NCI-H460 (cell line): ENCODE data around the gene C19orf53. TPM values are rescaled to one million over a fixed set of nuclear protein-coding genes. Genes with fewer than 3 reads are reported as not detected.
A peak's percentile ranks its signal among the peaks of the same experiment; 100 is the strongest.

Experiments used
- DNase-seq: peaks from one replicate; pipeline ENCODE4 v3.0.0-alpha.2; 2016; ENCODE audit warnings: low read depth; ENCODE audit errors: extremely low read depth
- total RNA-seq: library from RNA; depleted of rRNA; stranded (reverse); fragments of >200 nt; shearing (Covaris generic); gene quantifications from 2 replicates; pipeline ENCODE4 v1.2.3, GENCODE V29; 2014

The C19orf53 gene
- total RNA-seq, 1 experiment from 2014 or later = 87.5 TPM

DNA sequence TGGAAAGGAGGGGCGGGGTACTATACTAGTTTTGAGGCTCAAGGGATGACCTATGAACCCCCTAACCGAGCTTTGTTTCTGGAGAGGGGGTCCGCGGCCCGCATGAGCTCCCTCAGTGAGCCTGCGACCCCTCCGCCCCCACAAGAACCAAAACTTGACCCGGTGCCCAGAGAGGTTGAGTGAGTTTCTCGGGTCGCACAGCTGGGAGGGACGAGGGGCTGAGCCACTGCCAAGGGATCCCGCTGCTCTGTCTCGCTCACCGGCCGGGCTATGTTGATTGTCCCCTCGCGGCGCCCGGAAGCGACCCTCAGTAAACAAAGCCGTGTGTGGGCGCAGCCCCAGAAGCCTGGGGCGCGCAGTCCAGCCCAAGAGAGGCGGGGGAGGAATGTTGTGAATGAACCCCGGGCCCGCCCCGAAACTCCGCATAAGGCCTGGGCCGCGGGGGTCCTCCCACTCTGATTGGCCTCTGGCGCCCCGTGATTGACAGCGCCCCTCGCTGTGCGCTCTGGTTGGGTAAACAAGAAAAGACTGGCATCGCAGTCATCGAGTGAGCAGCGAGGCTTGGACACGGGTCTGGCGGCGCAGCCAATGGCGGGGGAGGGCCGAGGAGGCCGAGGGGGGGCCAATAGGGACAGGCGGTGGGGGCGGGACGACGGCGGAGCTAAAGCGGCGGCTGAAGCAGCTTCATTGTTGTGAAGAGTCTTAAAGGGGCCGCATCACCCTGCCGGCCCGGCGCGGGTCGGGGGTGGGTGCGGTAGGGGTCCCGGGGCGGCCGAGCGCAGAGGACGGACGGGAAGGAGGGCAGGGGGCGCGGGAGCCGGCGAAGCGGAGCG is 20.7 kb downstream of the C19orf53 start, which contains the start of gene ZSWIM4:
TSS of gene ZSWIM4 (plus strand) at position 687 of the 833 bp plus-strand sequence. CDS start 206 bp downstream, outside the sequence.
- DNase-seq = peak; percentile 97

- DNase-seq = no peak
These were observed 21.5 kb downstream of the C19orf53 start for GRCh38 chr19:13795595-13796300.

GRCh38 chr19:13796301-13797057 is 22.2 kb downstream of the C19orf53 start:
- DNase-seq = no peak

GRCh38 chr19:13797058-13797440 is 22.8 kb downstream of the C19orf53 start:
- no peak for DNase-seq

DNA sequence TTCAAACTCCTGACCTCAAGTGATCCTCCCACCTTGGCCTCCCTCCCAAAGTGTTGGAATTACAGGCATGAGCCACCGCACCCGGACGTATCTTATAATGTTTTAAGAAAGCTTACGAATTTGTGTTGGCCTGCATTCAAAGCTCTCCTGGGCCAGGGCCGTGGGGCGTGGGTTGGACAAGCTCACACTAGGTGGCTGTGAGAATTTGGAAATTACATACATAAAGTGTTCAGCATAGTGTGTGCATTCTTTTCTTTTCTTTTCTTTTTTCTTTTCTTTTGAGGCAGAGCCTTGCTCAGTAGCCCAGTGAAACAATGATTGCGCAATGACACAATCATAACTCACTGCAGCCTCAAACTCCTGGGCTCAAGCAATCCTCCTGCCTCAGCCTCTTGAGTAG is 23.6 kb downstream of the C19orf53 start:
- no peak for DNase-seq

DNA sequence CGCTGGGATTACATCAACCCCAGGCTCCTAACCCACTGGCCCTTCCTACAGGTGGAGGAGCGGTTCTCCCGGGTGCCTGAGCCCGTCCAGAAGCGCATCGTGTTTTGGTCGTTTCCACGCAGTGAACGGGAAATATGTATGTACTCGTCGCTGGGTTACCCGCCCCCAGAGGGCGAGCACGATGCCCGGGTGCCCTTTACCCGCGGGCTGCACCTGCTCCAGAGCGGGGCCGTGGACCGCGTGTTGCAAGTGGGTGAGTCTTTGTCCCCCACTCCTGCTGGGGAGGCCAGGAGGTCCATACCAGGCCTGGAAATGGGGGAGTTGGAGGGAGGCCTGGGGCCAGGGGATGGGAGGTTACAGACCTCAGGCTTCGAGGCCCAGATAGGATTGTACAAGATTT is 25.4 kb downstream of the C19orf53 start:
- DNase-seq = no peak

DNA sequence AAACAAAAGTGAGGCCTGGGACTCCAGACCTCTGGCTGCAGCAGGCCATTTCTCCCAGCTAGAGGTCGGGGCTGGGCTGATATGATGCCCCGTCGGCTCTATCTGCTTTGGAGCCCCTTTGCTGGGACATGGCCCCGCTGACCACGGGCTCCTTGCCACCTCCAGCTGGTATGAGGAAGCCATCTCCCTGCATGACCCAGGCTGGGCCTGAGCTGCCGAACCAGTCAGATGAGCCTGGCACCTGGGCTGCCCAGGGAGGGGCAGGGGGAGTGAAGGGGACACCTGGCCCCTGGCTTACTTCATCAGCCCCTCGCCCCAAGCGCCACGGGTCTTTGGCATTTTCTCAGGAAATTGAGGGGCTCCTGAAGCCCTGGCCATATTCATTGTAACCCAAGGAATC is 28.8 kb downstream of the C19orf53 start:
- no peak for DNase-seq

- DNase-seq = no peak
These were observed 30.8 kb downstream of the C19orf53 start for GRCh38 chr19:13804830-13805683.

GRCh38 chr19:13806728-13807127 is 32.5 kb downstream of the C19orf53 start:
- DNase-seq = no peak

DNA sequence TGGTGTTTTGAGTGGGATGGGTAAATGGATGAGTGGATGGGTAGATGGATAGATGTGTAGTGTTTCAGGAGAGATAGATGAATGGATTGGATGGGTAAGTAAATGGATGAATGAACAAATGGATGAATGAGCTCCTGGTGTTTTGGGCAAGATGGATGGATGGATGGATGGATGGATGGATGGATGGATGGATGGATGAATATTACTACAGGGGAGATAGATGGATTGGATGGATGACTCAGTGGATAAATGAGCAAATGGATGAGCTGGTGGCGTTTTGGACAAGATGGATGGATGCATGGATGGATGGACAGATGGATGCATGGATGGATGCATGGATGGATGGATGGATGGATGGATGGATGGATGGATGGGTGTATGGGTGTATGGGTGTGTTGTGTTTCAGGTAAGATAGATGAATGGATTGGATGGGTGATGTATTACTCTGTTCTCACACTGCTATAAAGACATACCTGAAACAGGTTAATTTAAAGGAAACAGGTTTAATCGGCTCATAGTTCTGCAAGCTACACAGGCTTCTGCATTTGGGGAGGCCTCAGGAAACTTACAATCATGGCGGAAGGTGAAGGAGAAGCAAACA is 33.3 kb downstream of the C19orf53 start:
- DNase-seq = no peak

GRCh38 chr19:13808856-13809255 is 34.6 kb downstream of the C19orf53 start:
- DNase-seq = no peak

DNA sequence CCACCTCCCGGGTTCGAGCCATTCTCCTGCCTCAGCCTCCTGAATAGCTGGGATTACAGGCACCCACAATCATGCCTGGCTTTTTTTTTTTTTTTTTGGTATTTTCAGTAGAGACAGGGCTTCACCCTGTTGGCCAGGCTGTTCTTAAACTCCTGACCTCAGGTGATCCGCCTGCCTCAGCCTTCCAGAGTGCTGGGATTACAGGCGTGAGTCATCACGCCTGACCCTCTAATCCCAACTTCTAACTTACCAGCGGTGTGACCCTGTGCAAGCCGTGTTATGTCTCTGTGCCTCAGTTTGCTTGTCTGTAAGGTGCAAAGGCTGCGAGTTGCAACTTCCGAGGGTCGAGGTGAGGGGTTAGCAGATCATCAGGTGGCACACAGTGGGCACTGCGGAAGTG is 38.3 kb downstream of the C19orf53 start:
- no peak for DNase-seq

DNA sequence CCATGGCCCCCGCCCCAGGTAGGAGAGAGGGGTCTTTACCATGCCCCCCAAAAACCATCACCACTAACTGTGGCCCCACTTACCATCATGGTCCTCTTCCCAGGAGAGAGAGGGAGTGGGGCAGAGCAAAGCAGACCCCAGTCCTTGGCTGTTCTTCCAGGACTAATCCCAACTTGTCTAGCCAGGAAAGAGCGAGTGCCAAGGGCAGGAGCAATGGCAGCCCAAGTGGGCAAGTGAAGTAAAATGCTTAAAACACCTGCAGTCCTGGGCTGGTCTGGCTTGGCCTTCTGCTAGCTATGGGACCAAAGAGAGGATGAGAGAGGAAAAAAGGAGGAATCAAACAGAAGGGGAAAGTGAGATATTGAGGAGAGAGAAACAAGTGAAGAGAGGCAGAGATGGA is 38.9 kb downstream of the C19orf53 start:
- no peak for DNase-seq

DNA sequence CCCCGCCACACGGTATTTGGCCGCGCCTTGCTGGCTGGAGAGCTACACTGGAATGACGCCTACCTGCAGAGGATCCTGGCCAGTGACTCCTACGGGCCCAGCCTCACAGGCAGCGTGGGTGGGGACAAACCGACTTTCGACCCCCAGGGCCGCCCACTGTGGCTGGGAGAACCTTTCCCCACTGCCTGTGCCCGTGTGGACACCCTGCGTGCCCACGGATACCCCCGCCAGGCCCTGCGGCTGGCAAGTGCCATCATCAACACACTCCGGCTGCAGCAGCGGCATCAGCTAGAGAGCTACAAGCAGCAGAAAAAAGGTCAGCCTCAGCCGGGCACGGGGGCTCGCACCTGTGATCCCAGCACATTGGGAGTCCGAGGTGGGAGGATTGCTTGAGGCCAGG is 40.3 kb downstream of the C19orf53 start:
- no peak for DNase-seq

GRCh38 chr19:13817018-13817614 is 42.9 kb downstream of the C19orf53 start:
- DNase-seq = no peak

DNA sequence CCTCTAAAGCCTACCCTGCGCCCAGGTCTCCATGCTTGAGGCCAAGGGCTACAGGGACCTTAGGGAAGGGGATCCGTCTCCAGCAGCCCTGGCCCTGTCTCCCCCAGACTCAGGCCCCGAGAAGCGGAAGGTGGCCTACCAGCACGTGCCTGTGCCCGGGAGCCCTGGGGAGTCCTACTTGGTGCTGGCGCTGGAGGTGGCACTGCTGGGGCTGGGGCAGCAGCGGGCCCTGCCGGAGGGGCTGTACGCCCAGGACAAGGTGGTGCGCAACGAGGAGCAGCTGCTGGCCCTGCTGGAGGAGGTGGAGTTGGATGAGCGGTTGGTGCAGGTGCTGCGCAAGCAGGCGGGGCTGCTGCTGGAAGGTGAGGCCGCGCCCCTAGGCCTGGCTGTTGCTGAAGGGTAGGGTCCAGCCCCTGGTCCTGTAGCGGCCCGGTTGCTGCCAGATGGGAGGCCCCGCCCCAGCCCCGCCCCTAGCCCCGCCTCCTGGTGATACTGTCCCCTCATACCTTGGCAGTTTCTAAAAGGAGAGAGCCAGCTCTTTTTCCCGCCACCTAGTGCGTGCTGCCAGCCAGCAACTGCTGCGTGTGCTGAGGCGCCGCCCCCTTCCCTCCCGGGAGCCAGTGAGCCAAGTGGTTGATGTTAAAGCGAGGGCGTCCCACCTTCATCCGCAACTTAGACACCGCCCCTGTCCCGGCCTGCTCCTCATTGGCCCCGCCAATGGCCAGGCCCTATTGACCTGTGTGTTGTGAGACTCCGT is 43.5 kb downstream of the C19orf53 start:
- no peak for DNase-seq

- DNase-seq = no peak
These were observed 45.0 kb downstream of the C19orf53 start for GRCh38 chr19:13819238-13819637.

DNA sequence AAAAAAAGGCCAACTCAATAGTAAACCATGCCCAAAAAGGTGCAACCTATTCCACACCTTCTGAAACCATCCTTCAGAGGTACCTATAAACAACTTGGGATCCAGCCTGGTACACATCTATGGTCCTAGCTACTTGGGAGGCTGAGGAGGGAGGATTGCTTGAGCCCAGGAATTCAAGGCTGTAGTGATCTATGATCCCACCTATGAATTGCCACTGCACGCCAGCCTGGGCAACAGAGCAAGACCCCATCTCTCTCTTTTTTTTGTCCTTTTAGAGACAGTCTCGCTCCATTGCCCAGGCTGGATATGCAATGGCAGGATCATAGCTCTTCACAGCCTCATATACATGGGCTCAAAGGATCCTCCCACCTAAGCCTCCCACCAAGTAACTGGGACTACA is 47.0 kb downstream of the C19orf53 start:
- no peak for DNase-seq

DNA sequence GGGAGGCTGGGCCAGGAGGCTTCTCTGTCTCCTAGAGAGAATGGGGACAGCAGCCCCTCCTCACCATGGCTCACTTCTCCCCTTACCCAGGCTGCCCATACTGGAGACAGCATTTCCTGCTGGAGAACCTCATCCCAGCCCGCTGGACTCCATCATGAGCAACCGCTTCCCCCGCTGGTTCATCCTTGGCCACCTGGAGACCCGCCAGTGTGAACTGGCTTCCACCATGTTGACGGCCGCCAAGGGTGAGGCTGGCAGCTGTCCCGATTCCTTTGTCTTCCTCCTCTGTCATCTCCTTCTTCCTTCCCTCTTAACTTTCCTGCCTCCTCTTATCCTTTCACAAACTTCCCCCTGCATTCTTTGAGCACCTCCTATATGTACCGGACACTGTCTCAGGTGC is 49.0 kb downstream of the C19orf53 start:
- no peak for DNase-seq
